ENCODE data around the gene SPPL2A. TPM values are rescaled to one million over a fixed set of nuclear protein-coding genes. Genes with fewer than 3 reads are reported as not detected.

The SPPL2A gene
- total RNA-seq, 1 experiment from 2014 or later, result 34.4 TPM

DNA sequence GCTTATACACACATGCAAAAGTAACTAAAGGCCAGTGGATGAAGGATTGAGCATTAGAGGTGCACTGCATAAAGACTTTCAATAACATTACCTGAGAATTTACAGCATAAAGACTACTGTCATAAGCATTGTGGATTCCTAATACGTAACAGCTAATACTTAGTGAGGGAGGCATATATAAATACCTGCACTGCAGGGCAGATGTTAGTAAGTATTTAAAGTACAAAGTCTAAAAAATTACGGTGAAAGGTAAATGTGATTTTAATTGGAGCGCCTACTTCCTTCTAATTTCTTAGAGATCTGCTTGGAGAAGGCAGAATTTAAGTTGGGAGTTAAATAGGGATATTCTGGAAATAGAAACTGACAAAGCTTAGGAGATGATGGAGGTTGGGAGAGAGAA, 53.5 kb downstream of the SPPL2A start:
- intact Hi-C loops (cut with micrococcal nuclease), result no loop called here
- H2AFZ ChIP-seq (ENCODE audit: low read length), result no peak overlapping the region
- POLR2A ChIA-PET (ENCODE audit: unreplicated experiment), result no interaction called here
- CTCF ChIA-PET, result no interaction called here
- peak; percentile 13; the same call in 1 of the 2 replicates for ATAC-seq
- no TSS peak for BruUV-seq (replicated peaks)
- no peak overlapping the region for H3K9ac ChIP-seq (ENCODE audit: low read length)
- H3F3A ChIP-seq (ENCODE audit: low read length, unreplicated experiment), result no peaks in the 10 kb centered on the region
- H3K36me3 ChIP-seq (ENCODE audit: low read depth, low read length), result no peaks in the 10 kb centered on the region
- no peaks in the 10 kb centered on the region for H3K79me2 ChIP-seq (ENCODE audit: low read length)
- H3K4me2 ChIP-seq (ENCODE audit: low read length), result no peak overlapping the region
- H3K27me3 ChIP-seq (ENCODE audit: low read length), result no peaks in the 10 kb centered on the region
- DNase-seq, result no peak
- H4K20me1 ChIP-seq (ENCODE audit: low read length), result no peaks in the 10 kb centered on the region
- no peaks in the 10 kb centered on the region for H3K9me3 ChIP-seq (ENCODE audit: low read length)
- TF ChIP-seq EZH2 (IDR thresholded peaks at IDR 0.05; ENCODE audit: low read length, unreplicated experiment) (no peak), EZH2phosphoT487 (IDR thresholded peaks at IDR 0.05; ENCODE audit: borderline replicate concordance, low read length) (no peak)
- TF ChIP-seq, protein P1, sequence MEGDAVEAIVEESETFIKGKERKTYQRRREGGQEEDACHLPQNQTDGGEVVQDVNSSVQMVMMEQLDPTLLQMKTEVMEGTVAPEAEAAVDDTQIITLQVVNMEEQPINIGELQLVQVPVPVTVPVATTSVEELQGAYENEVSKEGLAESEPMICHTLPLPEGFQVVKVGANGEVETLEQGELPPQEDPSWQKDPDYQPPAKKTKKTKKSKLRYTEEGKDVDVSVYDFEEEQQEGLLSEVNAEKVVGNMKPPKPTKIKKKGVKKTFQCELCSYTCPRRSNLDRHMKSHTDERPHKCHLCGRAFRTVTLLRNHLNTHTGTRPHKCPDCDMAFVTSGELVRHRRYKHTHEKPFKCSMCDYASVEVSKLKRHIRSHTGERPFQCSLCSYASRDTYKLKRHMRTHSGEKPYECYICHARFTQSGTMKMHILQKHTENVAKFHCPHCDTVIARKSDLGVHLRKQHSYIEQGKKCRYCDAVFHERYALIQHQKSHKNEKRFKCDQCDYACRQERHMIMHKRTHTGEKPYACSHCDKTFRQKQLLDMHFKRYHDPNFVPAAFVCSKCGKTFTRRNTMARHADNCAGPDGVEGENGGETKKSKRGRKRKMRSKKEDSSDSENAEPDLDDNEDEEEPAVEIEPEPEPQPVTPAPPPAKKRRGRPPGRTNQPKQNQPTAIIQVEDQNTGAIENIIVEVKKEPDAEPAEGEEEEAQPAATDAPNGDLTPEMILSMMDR (conservative IDR thresholded peaks at IDR 0.05; ENCODE audit: low read depth, low read length), result no peak
- H3K4me1 ChIP-seq (ENCODE audit: insufficient read depth, low read length), result peaks cover 7% of the 10 kb centered on the region; the same call in 1 of the 2 replicates
- H3K27ac ChIP-seq (ENCODE audit: low read length), result no peak overlapping the region
- no peak overlapping the region for H3K4me3 ChIP-seq (ENCODE audit: low read length)
- no peaks in the 10 kb centered on the region for H3K9me2 ChIP-seq (replicated peaks; ENCODE audit: low read length)

DNA sequence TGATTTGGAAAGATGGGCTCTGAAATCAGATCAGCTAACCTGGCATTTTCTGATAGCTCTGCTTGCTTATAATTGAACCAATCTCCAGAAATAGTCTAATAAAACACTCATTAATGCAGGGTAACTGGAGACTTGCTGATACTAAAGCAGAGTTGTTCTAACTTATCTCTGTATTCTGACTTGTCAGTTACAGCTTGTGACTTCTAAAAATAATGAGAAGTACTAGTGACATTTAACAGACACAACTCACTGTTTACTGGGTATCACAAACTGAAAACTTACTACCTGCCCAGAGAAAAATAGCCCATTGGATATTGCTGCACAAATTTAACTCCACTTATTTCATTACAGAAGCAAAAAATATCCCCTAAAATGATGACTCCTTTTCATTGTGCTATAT, 54.9 kb downstream of the SPPL2A start:
- Histone ChIP-seq H3K9ac (ENCODE audit: low read length) (no peak overlapping the region), H3K36me3 (ENCODE audit: low read depth, low read length) (no peaks in the 10 kb centered on the region; the same call in 1 of the 2 replicates), H4K20me1 (ENCODE audit: low read length) (no peaks in the 10 kb centered on the region), H3K4me1 (ENCODE audit: insufficient read depth, low read length) (peaks cover 7% of the 10 kb centered on the region; the same call in 1 of the 2 replicates), H3K9me2 (replicated peaks; ENCODE audit: low read length) (no peaks in the 10 kb centered on the region), H3K27me3 (ENCODE audit: low read length) (no peaks in the 10 kb centered on the region), H3K4me3 (ENCODE audit: low read length) (no peak overlapping the region), H3K9me3 (ENCODE audit: low read length) (no peaks in the 10 kb centered on the region), H3K27ac (ENCODE audit: low read length) (no peak overlapping the region), H3F3A (ENCODE audit: low read length, unreplicated experiment) (no peaks in the 10 kb centered on the region), H2AFZ (ENCODE audit: low read length) (no peak overlapping the region), H3K4me2 (ENCODE audit: low read length) (no peak overlapping the region), H3K79me2 (ENCODE audit: low read length) (no peaks in the 10 kb centered on the region)
- TF ChIP-seq EZH2 (IDR thresholded peaks at IDR 0.05; ENCODE audit: low read length, unreplicated experiment) (no peak), EZH2phosphoT487 (IDR thresholded peaks at IDR 0.05; ENCODE audit: borderline replicate concordance, low read length) (no peak)
- TF ChIP-seq, protein P1 (conservative IDR thresholded peaks at IDR 0.05; ENCODE audit: low read depth, low read length), result no peak
- intact Hi-C loops (cut with micrococcal nuclease), result no loop called here
- ChIA-PET POLR2A (ENCODE audit: unreplicated experiment) (no interaction called here), CTCF (no interaction called here)
- BruUV-seq (replicated peaks), result no TSS peak
- ATAC-seq (no peak), DNase-seq (no peak)

DNA sequence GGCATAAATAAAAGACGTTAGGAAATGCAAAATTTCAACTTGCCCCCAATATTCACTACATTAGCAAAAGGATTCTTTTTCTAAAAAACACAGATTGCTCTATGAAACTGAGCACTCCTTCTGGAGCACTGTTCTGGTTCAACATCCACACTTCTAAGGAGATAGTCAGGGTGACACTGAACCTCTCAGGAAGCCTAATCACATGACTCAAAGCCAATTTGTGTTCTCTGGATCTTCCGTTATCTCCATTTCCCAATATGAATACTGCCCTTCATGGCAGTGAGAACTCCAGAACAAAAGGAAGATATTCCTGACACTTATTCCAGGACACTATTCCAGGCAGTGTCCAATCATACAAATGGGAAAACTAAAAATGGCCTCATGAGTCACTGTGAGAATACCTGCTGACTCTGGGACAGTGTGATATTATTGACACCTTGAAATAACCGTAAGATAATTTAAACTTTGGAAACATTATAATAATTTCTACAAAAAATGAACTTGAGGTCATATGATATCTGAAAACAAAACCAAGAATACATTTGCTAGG, 57.6 kb downstream of the SPPL2A start:
- Histone ChIP-seq H3K9me3 (ENCODE audit: low read length) (no peaks in the 10 kb centered on the region), H3K9me2 (replicated peaks; ENCODE audit: low read length) (no peaks in the 10 kb centered on the region), H3K4me3 (ENCODE audit: low read length) (no peak overlapping the region), H3K36me3 (ENCODE audit: low read depth, low read length) (no peaks in the 10 kb centered on the region; the same call in 1 of the 2 replicates), H3K9ac (ENCODE audit: low read length) (no peak overlapping the region), H2AFZ (ENCODE audit: low read length) (no peak overlapping the region), H3F3A (ENCODE audit: low read length, unreplicated experiment) (no peaks in the 10 kb centered on the region), H3K27ac (ENCODE audit: low read length) (no peak overlapping the region), H3K4me2 (ENCODE audit: low read length) (no peak overlapping the region), H3K4me1 (ENCODE audit: insufficient read depth, low read length) (peaks cover 7% of the 10 kb centered on the region; the same call in 1 of the 2 replicates), H3K27me3 (ENCODE audit: low read length) (no peaks in the 10 kb centered on the region), H3K79me2 (ENCODE audit: low read length) (no peaks in the 10 kb centered on the region), H4K20me1 (ENCODE audit: low read length) (no peaks in the 10 kb centered on the region)
- ATAC-seq (no peak), DNase-seq (no peak)
- TF ChIP-seq EZH2 (IDR thresholded peaks at IDR 0.05; ENCODE audit: low read length, unreplicated experiment) (no peak), EZH2phosphoT487 (IDR thresholded peaks at IDR 0.05; ENCODE audit: borderline replicate concordance, low read length) (no peak)
- TF ChIP-seq, protein P1 (conservative IDR thresholded peaks at IDR 0.05; ENCODE audit: low read depth, low read length), result no peak
- BruUV-seq (replicated peaks), result no TSS peak
- ChIA-PET POLR2A (ENCODE audit: unreplicated experiment) (no interaction called here), CTCF (no interaction called here)
- intact Hi-C loops (cut with micrococcal nuclease), result no loop called here

Data from PC-3 (cell line).